ENCODE results near the gene SLC17A9. TPM values are rescaled to one million over a fixed set of nuclear protein-coding genes. Genes with fewer than 3 reads are reported as not detected.
A peak's percentile ranks its signal among the peaks of the same experiment; 100 is the strongest.

Gene SLC17A9
- total and polyA plus RNA-seq, 8 donors: 0.63 to 7.7 (median 3.1) TPM

GRCh38 chr20:62938105-62938888 lies 14.2 kb upstream of the SLC17A9 start, which contains the start of gene GID8:
GID8 (plus strand) TSS chr20:62938147; CDS start chr20:62941503, 3,356 bp downstream.
- Histone ChIP-seq H3K4me1 (peaks cover 14 to 23% (median 18%) of the 10 kb centered on the region in 3 donors), H3K9me3 (no peaks in the 10 kb centered on the region), H3K27me3 (no peaks in the 10 kb centered on the region), H3K27ac (peak within 1 kb of the TSS; percentile 68 to 86 (median 86)), H3K4me3 (peak within 1 kb of the TSS; percentile 82 to 97 (median 91)), H3K36me3 (peaks cover 0 to 6% (median under 1%) of the 10 kb centered on the region in 3 donors)
- 0 to 1% methylated on average over 73 to 76 of the region's 79 CpGs for WGBS, 2 donors
- no peak for TF ChIP-seq CTCF (IDR thresholded peaks at IDR 0.05)
- ATAC-seq (peak; percentile 38 to 61 (median 44)), DNase-seq (peak in 3 of 6 donors; percentile 69 to 82 (median 80)), FAIRE-seq (no peak)
- intact Hi-C loops (cut with DNase I): no loop called here

- Histone ChIP-seq H3K4me3 (no peak overlapping the region), H3K36me3 (peaks cover 4 to 32% (median 11%) of the 10 kb centered on the region in 3 donors), H3K9me3 (no peaks in the 10 kb centered on the region), H3K27me3 (no peaks in the 10 kb centered on the region), H3K27ac (no peak overlapping the region), H3K4me1 (peaks cover 14 to 21% (median 14%) of the 10 kb centered on the region in 3 donors)
- no peak for ATAC-seq
- TF ChIP-seq CTCF (IDR thresholded peaks at IDR 0.05): no peak
- DNase-seq: peak in 1 of 6 donors; percentile 7
- FAIRE-seq: no peak
- intact Hi-C loops (cut with DNase I): no loop called here
- 83 to 86% methylated on average over 8 of the region's 8 CpGs for WGBS, 2 donors
Measured at GRCh38 chr20:62940875-62941274, 11.6 kb upstream of the SLC17A9 start.

GRCh38 chr20:62941792-62942191 lies 10.7 kb upstream of the SLC17A9 start:
- no peak overlapping the region for H3K27ac ChIP-seq
- ATAC-seq (no peak), FAIRE-seq (no peak), DNase-seq (no peak)
- H3K9me3 ChIP-seq: no peaks in the 10 kb centered on the region
- TF ChIP-seq CTCF (IDR thresholded peaks at IDR 0.05): no peak
- H3K4me3 ChIP-seq: no peak overlapping the region
- no peaks in the 10 kb centered on the region for H3K27me3 ChIP-seq
- intact Hi-C loops (cut with DNase I): no loop called here
- H3K36me3 ChIP-seq: peaks cover 8 to 37% (median 15%) of the 10 kb centered on the region in 3 donors
- H3K4me1 ChIP-seq: peaks cover 6 to 12% (median 8%) of the 10 kb centered on the region in 3 donors
- WGBS, 2 donors: 91 to 96% methylated on average over 1 of the region's 1 CpG

GRCh38 chr20:62942456-62942855 lies 10.1 kb upstream of the SLC17A9 start:
- 76 to 84% methylated on average over 2 of the region's 2 CpGs for WGBS, 2 donors
- Histone ChIP-seq H3K27me3 (no peaks in the 10 kb centered on the region), H3K36me3 (peaks cover 8 to 37% (median 15%) of the 10 kb centered on the region in 3 donors), H3K4me1 (peaks cover 6 to 11% (median 11%) of the 10 kb centered on the region in 3 donors), H3K9me3 (no peaks in the 10 kb centered on the region), H3K4me3 (no peak overlapping the region), H3K27ac (no peak overlapping the region)
- intact Hi-C loops (cut with DNase I): no loop called here
- ATAC-seq: no peak
- DNase-seq: peak in 1 of 6 donors; percentile 50
- no peak for TF ChIP-seq CTCF (IDR thresholded peaks at IDR 0.05)
- FAIRE-seq: no peak

- H3K4me1 ChIP-seq: peaks cover 6 to 11% (median 11%) of the 10 kb centered on the region in 3 donors
- no peak for FAIRE-seq
- no peaks in the 10 kb centered on the region for H3K27me3 ChIP-seq
- no peak overlapping the region for H3K4me3 ChIP-seq
- H3K27ac ChIP-seq: no peak overlapping the region
- intact Hi-C loops (cut with DNase I): no loop called here
- ATAC-seq: no peak
- 95 to 96% methylated on average over 14 of the region's 14 CpGs for WGBS, 2 donors
- peak in 1 of 6 donors; percentile 44 for DNase-seq
- no peaks in the 10 kb centered on the region for H3K9me3 ChIP-seq
- no peak for TF ChIP-seq CTCF (IDR thresholded peaks at IDR 0.05)
- peaks cover 8 to 43% (median 15%) of the 10 kb centered on the region in 3 donors for H3K36me3 ChIP-seq
Measured at GRCh38 chr20:62943396-62943795, 9.1 kb upstream of the SLC17A9 start.
